Activated effector memory CD4-positive, alpha-beta T cell treated with anti-CD3 and anti-CD28 coated beads, Interleukin-2, amount 50 U/mL, for 16 hours (primary cell): Measurements from ENCODE around the gene ZDHHC11.
"Not testable (repeated sequence)": the region's sequence is repeated elsewhere in the genome, so short reads cannot be mapped to it uniquely, and the experiment has no call there.

Source experiments
- DNase-seq: peaks from one replicate; pipeline ENCODE4 v3.0.0-alpha.2; 2020

ZDHHC11 gene

GRCh38 chr5:856531-857425 is 6.0 kb upstream of the ZDHHC11 start:
- no peak for DNase-seq

- DNase-seq: no peak
These were observed 5.2 kb upstream of the ZDHHC11 start for GRCh38 chr5:855771-856530.

GRCh38 chr5:854966-855743 is 4.4 kb upstream of the ZDHHC11 start:
- DNase-seq: no peak

- peak; percentile 50 for DNase-seq
These were observed 3.4 kb upstream of the ZDHHC11 start for GRCh38 chr5:854217-854616.

GRCh38 chr5:853416-854090 is 2.8 kb upstream of the ZDHHC11 start:
- peak; percentile 50 for DNase-seq

- peak; percentile 50 for DNase-seq
These were observed 1.9 kb upstream of the ZDHHC11 start for GRCh38 chr5:852431-853401.

- no peak for DNase-seq
These were observed 1.2 kb upstream of the ZDHHC11 start for GRCh38 chr5:852018-852417.

- DNase-seq: peak; percentile 57
These were observed 767 bp upstream of the ZDHHC11 start for GRCh38 chr5:851553-851952.

- DNase-seq: peak; percentile 43
These were observed 290 bp upstream of the ZDHHC11 start for GRCh38 chr5:851076-851475.

- DNase-seq: peak; percentile 57
These were observed 1.0 kb downstream of the ZDHHC11 start for GRCh38 chr5:849651-850301.

GRCh38 chr5:848671-849111 is 2.1 kb downstream of the ZDHHC11 start:
- DNase-seq: peak; percentile 49

- not testable (repeated sequence) for DNase-seq
These were observed 3.0 kb downstream of the ZDHHC11 start for GRCh38 chr5:847736-848135.

- not testable (repeated sequence) for DNase-seq
These were observed 3.6 kb downstream of the ZDHHC11 start for GRCh38 chr5:847212-847611.

GRCh38 chr5:846602-847091 is 4.1 kb downstream of the ZDHHC11 start:
- DNase-seq: peak; percentile 69

- not testable (repeated sequence) for DNase-seq
These were observed 4.8 kb downstream of the ZDHHC11 start for GRCh38 chr5:845676-846601.

GRCh38 chr5:845031-845675 is 5.6 kb downstream of the ZDHHC11 start:
- peak; percentile 52 for DNase-seq

- DNase-seq: peak; percentile 61
These were observed 6.4 kb downstream of the ZDHHC11 start for GRCh38 chr5:844426-844825.

- peak; percentile 55 for DNase-seq
These were observed 6.9 kb downstream of the ZDHHC11 start for GRCh38 chr5:843926-844325.

- peak; percentile 60 for DNase-seq
These were observed 7.4 kb downstream of the ZDHHC11 start for GRCh38 chr5:843371-843770.
